AG09319 (cell line): ENCODE data around the gene VPS16.

Source experiments
- DNase-seq: peaks from one replicate; pipeline ENCODE4 v3.0.0-alpha.2; 2010; ENCODE audit warnings: low read depth; ENCODE audit errors: extremely low read depth
- CTCF ChIP-seq: IDR thresholded peaks from 2 replicates; pipeline ENCODE4 v1.5.1; 2011; ENCODE audit warnings: low read depth, mild to moderate bottlenecking, inconsistent platforms, low read length, moderate library complexity

VPS16 gene

GRCh38 chr20:2809690-2810089, 30.9 kb upstream of the VPS16 start:
- TF ChIP-seq CTCF = no peak
- DNase-seq = no peak

- DNase-seq = no peak
These were observed 28.4 kb upstream of the VPS16 start for GRCh38 chr20:2812189-2812588.

GRCh38 chr20:2814076-2814475, 26.5 kb upstream of the VPS16 start:
- DNase-seq = no peak
- no peak for TF ChIP-seq CTCF

More at GRCh38 chr20:2812189-2812588, 28.4 kb upstream of the VPS16 start:
- TF ChIP-seq CTCF = no peak

GRCh38 chr20:2814587-2815051, 25.9 kb upstream of the VPS16 start, which contains the start of gene C20orf141:
Gene C20orf141, plus strand, starts transcription at chr20:2814987. Its CDS starts 198 bp downstream, at chr20:2815185.
- peak; percentile 94 for DNase-seq
- no peak for TF ChIP-seq CTCF

GRCh38 chr20:2815242-2815900, 25.2 kb upstream of the VPS16 start:
- no peak for TF ChIP-seq CTCF

GRCh38 chr20:2816030-2816582, 24.4 kb upstream of the VPS16 start, which contains the start of gene TMEM239:
Gene TMEM239, plus strand, starts transcription at chr20:2816364. Its CDS starts 191 bp downstream, at chr20:2816555.
- no peak for TF ChIP-seq CTCF
- no peak for DNase-seq

More at GRCh38 chr20:2815242-2815900, 25.2 kb upstream of the VPS16 start:
- no peak for DNase-seq
